Transverse colon (tissue), 4 donors: ENCODE results near the gene WDR27. TPM values are rescaled to one million over a fixed set of nuclear protein-coding genes. Genes with fewer than 3 reads are reported as not detected.

Experiments
- DNase-seq: peaks from one replicate; pipeline ENCODE4 v3.0.0-alpha.2; 2019
- H3K27ac ChIP-seq, 4 donors: fragments of 200-600 bp; sonication (generic); 2 replicates each; pipeline ENCODE4 v1.5.1; 2016 to 2018; ENCODE audit warnings: inconsistent platforms in 4 of 4
- H3K27me3 ChIP-seq: fragments of 200-600 bp; sonication (generic); 2 replicates; pipeline ENCODE4 v1.5.1; 2017; ENCODE audit warnings: inconsistent platforms
- H3K36me3 ChIP-seq, 4 donors: fragments of 200-600 bp; sonication (generic); 2 replicates each; pipeline ENCODE4 v1.5.1; 2017 to 2019; ENCODE audit warnings: inconsistent platforms in 4 of 4
- H3K4me1 ChIP-seq, 4 donors: fragments of 200-600 bp; sonication (generic); 2 replicates each; pipeline ENCODE4 v1.5.1; 2017 to 2020; ENCODE audit warnings: inconsistent platforms in 4 of 4
- H3K4me3 ChIP-seq, 4 donors: fragments of 200-600 bp; sonication (generic); 1 replicate in 1 of 4; 2 replicates in 3 of 4; pipeline versions ENCODE4 v1.5.1 to v1.6.1; 2017 to 2019; ENCODE audit warnings: inconsistent platforms in 4 of 4
- H3K9me3 ChIP-seq, 2 donors: fragments of 200-600 bp; sonication (generic); 2 replicates each; pipeline ENCODE4 v1.5.1; 2017 to 2019; ENCODE audit warnings: inconsistent platforms in 2 of 2
- CTCF ChIP-seq, 5 experiments: fragments of 200-600 bp in 3 of 5; fragments of 450-650 bp in 2 of 5; sonication (generic) in 3 of 5; IDR thresholded peaks; 1 replicate in 2 of 5; 2 replicates in 3 of 5; pipeline ENCODE4 v1.5.1; 2016 to 2017; ENCODE audit warnings: antibody characterized with exemption in 5 of 5, inconsistent platforms in 3 of 5, mild to moderate bottlenecking in 2 of 5, moderate library complexity in 1 of 5
- EP300 ChIP-seq: sonication (generic); formaldehyde crosslinking; IDR thresholded peaks from one replicate; pipeline ENCODE4 v1.6.1; 2017; ENCODE audit warnings: antibody characterized with exemption, low read depth
- POLR2A ChIP-seq: fragments of 450-650 bp; IDR thresholded peaks from one replicate; pipeline ENCODE4 v1.6.1; 2016; ENCODE audit warnings: antibody characterized with exemption, mild to moderate bottlenecking, moderate library complexity
- POLR2AphosphoS5 ChIP-seq, 3 donors: sonication (generic); formaldehyde crosslinking; IDR thresholded peaks; one replicate each; pipeline ENCODE4 v1.6.1; 2016; ENCODE audit warnings: antibody characterized with exemption in 3 of 3
- WGBS, 2 donors: methylation state at CpG; one replicate each; pipeline ENCODE4 v1.1.5; 2018; ENCODE audit warnings: low coverage in 1 of 2; 5-methylcytosine and 5-hydroxymethylcytosine counted together
- in situ Hi-C, 4 donors: fragments of 200-750 bp; cut with MboI; loops; one replicate each; pipeline versions ENCODE4 v1.15.0 to v1.15.1; 2017; ENCODE audit warnings: low sequenced_read_pairs in 3 of 4, low pct_ligation_motif_present in 1 of 4, low pct_unique_long_range_greater_than_20kb in 1 of 4
- intact Hi-C: fragments of 100-400 bp; cut with DNase I; formaldehyde crosslinking; loops from one replicate; pipeline ENCODE4 v1.15.1; 2023; ENCODE audit warnings: low total_unique reads
- total RNA-seq, 4 donors: library from RNA; depleted of rRNA; stranded (reverse); fragments of >200 nt; gene quantifications; one replicate each; pipeline ENCODE4 v1.1.0, GENCODE V29; 2016

The WDR27 gene
- total RNA-seq, 4 donors from 2014 or later, result 44.9 to 75.0 (median 57.0) TPM

GRCh38 chr6:169429001-169429400, 272.8 kb downstream of the WDR27 start:
- 91% methylated on average over 11 of the region's 11 CpGs; no CpG with 5 or more reads in 1 of the 2 donors for WGBS, 2 donors

GRCh38 chr6:169428532-169428931, 273.3 kb downstream of the WDR27 start:
- in situ Hi-C loops, result no loop called here
- Histone ChIP-seq H3K4me1 (peaks cover 0 to 10% (median 0%) of the 10 kb centered on the region in 4 donors), H3K27ac (peak overlapping the region; percentile 48 to 73 (median 67)), H3K4me3 (no peak overlapping the region), H3K27me3 (no peaks in the 10 kb centered on the region), H3K36me3 (no peaks in the 10 kb centered on the region), H3K9me3 (peaks cover 12 to 16% of the 10 kb centered on the region in 2 donors)
- 34 to 55% methylated on average over 4 to 12 of the region's 12 CpGs for WGBS, 2 donors
- DNase-seq, result no peak
- intact Hi-C loops, result no loop called here
- TF ChIP-seq POLR2AphosphoS5 (IDR thresholded peaks at IDR 0.05), result no peak
- TF ChIP-seq EP300, result no peak
- no peak for TF ChIP-seq CTCF (IDR thresholded peaks at IDR 0.05)
- TF ChIP-seq POLR2A, result no peak

More at GRCh38 chr6:169429001-169429400, 272.8 kb downstream of the WDR27 start:
- peak overlapping the region in 3 of 4 donors; percentile 66 to 73 (median 68) for H3K27ac ChIP-seq
- H3K4me3 ChIP-seq, result no peak overlapping the region
- no peaks in the 10 kb centered on the region for H3K27me3 ChIP-seq
- no peak for TF ChIP-seq EP300
- H3K4me1 ChIP-seq, result peaks cover 0 to 10% (median 0%) of the 10 kb centered on the region in 4 donors
- DNase-seq, result no peak
- in situ Hi-C loops (no loop called here), intact Hi-C loops (no loop called here)
- H3K36me3 ChIP-seq, result no peaks in the 10 kb centered on the region
- peaks cover 12 to 16% of the 10 kb centered on the region in 2 donors for H3K9me3 ChIP-seq

GRCh38 chr6:169427856-169428255, 274.0 kb downstream of the WDR27 start:
- Histone ChIP-seq H3K36me3 (no peaks in the 10 kb centered on the region), H3K9me3 (peaks cover 12 to 16% of the 10 kb centered on the region in 2 donors), H3K27me3 (no peaks in the 10 kb centered on the region), H3K27ac (peak overlapping the region; percentile 48 to 73 (median 67)), H3K4me3 (no peak overlapping the region), H3K4me1 (peaks cover 0 to 10% (median 0%) of the 10 kb centered on the region in 4 donors)
- intact Hi-C loops, result no loop called here
- no peak for DNase-seq
- in situ Hi-C loops, result no loop called here
- TF ChIP-seq POLR2AphosphoS5 (IDR thresholded peaks at IDR 0.05), result peak in 1 of 3 donors; percentile 10
- TF ChIP-seq EP300, result no peak
- WGBS, 2 donors, result 58 to 61% methylated on average over 6 to 11 of the region's 11 CpGs

- H3K27ac ChIP-seq, result no peak overlapping the region
- H3K27me3 ChIP-seq, result no peaks in the 10 kb centered on the region
- H3K4me3 ChIP-seq, result no peak overlapping the region
- peaks cover 0 to 10% (median 0%) of the 10 kb centered on the region in 4 donors for H3K4me1 ChIP-seq
- peaks cover 8 to 12% of the 10 kb centered on the region in 2 donors for H3K9me3 ChIP-seq
- no peak for DNase-seq
- no peaks in the 10 kb centered on the region for H3K36me3 ChIP-seq
- intact Hi-C loops (no loop called here), in situ Hi-C loops (no loop called here)
- 82 to 100% methylated on average over 1 to 10 of the region's 10 CpGs for WGBS, 2 donors
- TF ChIP-seq CTCF (IDR thresholded peaks at IDR 0.05) (no peak), EP300 (no peak), POLR2AphosphoS5 (IDR thresholded peaks at IDR 0.05) (no peak), POLR2A (no peak)
Observed at GRCh38 chr6:169426611-169427010, 275.2 kb downstream of the WDR27 start.

GRCh38 chr6:169425628-169426370, 276.0 kb downstream of the WDR27 start:
- Histone ChIP-seq H3K27me3 (no peaks in the 10 kb centered on the region), H3K4me3 (no peak overlapping the region), H3K36me3 (no peaks in the 10 kb centered on the region), H3K9me3 (peaks cover 0 to 4% of the 10 kb centered on the region in 2 donors), H3K4me1 (peaks cover 0 to 10% (median 0%) of the 10 kb centered on the region in 4 donors), H3K27ac (no peak overlapping the region)
- intact Hi-C loops, result no loop called here
- no peak for DNase-seq
- in situ Hi-C loops, result no loop called here
- no peak for TF ChIP-seq POLR2AphosphoS5 (IDR thresholded peaks at IDR 0.05)
- TF ChIP-seq POLR2A, result no peak
- no peak for TF ChIP-seq CTCF (IDR thresholded peaks at IDR 0.05)
- TF ChIP-seq EP300, result no peak
- WGBS, 2 donors, result 87 to 91% methylated on average over 6 to 21 of the region's 31 CpGs
